Measurements from ENCODE around the gene AP3S1. TPM values are rescaled to one million over a fixed set of nuclear protein-coding genes. Genes with fewer than 3 reads are reported as not detected.

The AP3S1 gene
- total and polyA plus RNA-seq, 2 of the 13 experiments (the other 11 are each of a cell fraction or from before 2014, with no cell fraction given) = 50.5 to 85.9 TPM

GRCh38 chr5:115816226-115817081 is 25.3 kb upstream of the AP3S1 start, which contains the start of gene CDO1 (continued):
- TF ChIP-seq ZNF646 (CRISPR knock-in tag; IDR thresholded peaks at IDR 0.05) (no peak), MAFK (conservative IDR thresholded peaks at IDR 0.05 in 1 of 2, IDR thresholded peaks at IDR 0.05 in 1 of 2; ENCODE audit: low read length in 2 of 2) (no peak), ZNF367 (CRISPR knock-in tag; IDR thresholded peaks at IDR 0.05; ENCODE audit: borderline replicate concordance) (no peak), TFDP2 (CRISPR knock-in tag; IDR thresholded peaks at IDR 0.05) (no peak), ARID4A (CRISPR knock-in tag; IDR thresholded peaks at IDR 0.05; ENCODE audit: borderline replicate concordance) (peak; percentile 58; the same call in 1 of the 2 replicates), DNMT3B (CRISPR knock-in tag; conservative IDR thresholded peaks at IDR 0.05) (no peak), XRCC5 (optimal IDR thresholded peaks at IDR 0.05; ENCODE audit: low read length) (peak; percentile 28), ZNF660 (CRISPR knock-in tag; IDR thresholded peaks at IDR 0.05; ENCODE audit: borderline replicate concordance, low read depth) (no peak), SRY (CRISPR knock-in tag; IDR thresholded peaks at IDR 0.05) (0 out of 2 replicates have a peak, but pooled peaks have one; percentile 41), RNF219 (CRISPR knock-in tag; IDR thresholded peaks at IDR 0.05) (no peak), ZNF577 (CRISPR knock-in tag; IDR thresholded peaks at IDR 0.05; ENCODE audit: borderline replicate concordance, low read depth) (no peak), SNRNP70 (IDR thresholded peaks at IDR 0.05; ENCODE audit: low read depth, low read length) (no peak), ZNF737 (CRISPR knock-in tag; IDR thresholded peaks at IDR 0.05; ENCODE audit: borderline replicate concordance) (no peak)

Measured in HepG2 (cell line).